HEK293 (cell line): ENCODE results near the gene TTC9B.

Experiments used
- CTCF ChIA-PET: fragments of 350-600 bp; formaldehyde crosslinking; extraction: SDS; loops from one replicate; lab custom pipeline; 2021; ENCODE audit warnings: antibody characterized with exemption; lab: Yijun Ruan, JAX
- POLR2A ChIA-PET: fragments of 300-600 bp; formaldehyde crosslinking; extraction: SDS; loops from one replicate; lab custom pipeline; 2020; ENCODE audit warnings: antibody characterized with exemption, inconsistent platforms; lab: Yijun Ruan, JAX
- H3K27ac ChIP-seq: fragments of 200-500 bp; sonication (Bioruptor generic); 2 replicates; pipeline ENCODE4 v1.5.1; 2014; ENCODE audit warnings: low read depth, low read length, control low read depth, inconsistent platforms; ENCODE audit errors: extremely low read depth
- H3K36me3 ChIP-seq, 2 experiments: fragments of 200-500 bp in 1 of 2; sonication (Bioruptor generic) in 1 of 2; 1 replicate in 1 of 2; 2 replicates in 1 of 2; pipeline ENCODE4 v1.5.1; 2014 to 2017; ENCODE audit warnings: inconsistent platforms in 2 of 2, low read length in 2 of 2; ENCODE audit not compliant: control insufficient read depth in 2 of 2, insufficient read depth in 1 of 2
- H3K4me1 ChIP-seq: fragments of 200-500 bp; sonication (Bioruptor generic); 2 replicates; pipeline ENCODE4 v1.5.1; 2014; ENCODE audit warnings: mild to moderate bottlenecking, low read length, inconsistent platforms; ENCODE audit not compliant: control insufficient read depth, insufficient read depth
- H3K4me3 ChIP-seq: 2 replicates; pipeline ENCODE4 v1.5.1; 2011; ENCODE audit warnings: low read depth, mild to moderate bottlenecking, control low read depth, low read length, moderate library complexity
- H3K9me3 ChIP-seq: fragments of 200-500 bp; sonication (Bioruptor generic); 2 replicates; pipeline ENCODE4 v1.5.1; 2014; ENCODE audit warnings: low read depth, low read length, inconsistent platforms; ENCODE audit not compliant: control insufficient read depth, insufficient read depth
- BCL11B ChIP-seq: fragments of 450-650 bp; formaldehyde crosslinking; IDR thresholded peaks from 2 replicates; pipeline ENCODE4 v1.5.1; 2016; ENCODE audit warnings: low read depth, missing biosample characterization, missing genetic modification characterization
- IKZF3 ChIP-seq: fragments of 450-650 bp; IDR thresholded peaks from 2 replicates; pipeline ENCODE4 v1.5.0; 2018; ENCODE audit warnings: missing biosample characterization, mild to moderate bottlenecking, missing genetic modification characterization, moderate library complexity
- PRDM4 ChIP-seq: fragments of 450-650 bp; formaldehyde crosslinking; IDR thresholded peaks from 2 replicates; pipeline ENCODE4 v1.5.1; 2017; ENCODE audit warnings: missing biosample characterization, missing genetic modification characterization
- SCRT1 ChIP-seq: fragments of 450-650 bp; formaldehyde crosslinking; IDR thresholded peaks from 2 replicates; pipeline ENCODE4 v1.5.1; 2016; ENCODE audit warnings: missing biosample characterization, missing genetic modification characterization, borderline replicate concordance
- SCRT2 ChIP-seq: fragments of 450-650 bp; formaldehyde crosslinking; IDR thresholded peaks from 2 replicates; pipeline ENCODE4 v1.5.1; 2016; ENCODE audit warnings: missing biosample characterization, missing genetic modification characterization
- SP7 ChIP-seq: fragments of 450-650 bp; formaldehyde crosslinking; IDR thresholded peaks from 2 replicates; pipeline ENCODE4 v1.5.1; 2016; ENCODE audit warnings: missing biosample characterization, missing genetic modification characterization
- ZBTB48 ChIP-seq: fragments of 450-650 bp; formaldehyde crosslinking; IDR thresholded peaks from 2 replicates; pipeline ENCODE4 v1.5.1; 2016; ENCODE audit warnings: missing biosample characterization, missing genetic modification characterization
- ZFHX2 ChIP-seq: fragments of 450-650 bp; formaldehyde crosslinking; conservative IDR thresholded peaks from 2 replicates; pipeline ENCODE4 v1.5.1; 2016; ENCODE audit warnings: missing biosample characterization, missing genetic modification characterization
- ZFP37 ChIP-seq: fragments of 450-650 bp; formaldehyde crosslinking; IDR thresholded peaks from 2 replicates; pipeline ENCODE4 v1.5.1; 2016; ENCODE audit warnings: missing biosample characterization, missing genetic modification characterization
- ZNF114 ChIP-seq: fragments of 450-650 bp; formaldehyde crosslinking; IDR thresholded peaks from 2 replicates; pipeline ENCODE4 v1.5.0; 2017; ENCODE audit warnings: missing biosample characterization, missing genetic modification characterization
- ZNF157 ChIP-seq: fragments of 450-650 bp; formaldehyde crosslinking; IDR thresholded peaks from 2 replicates; pipeline ENCODE4 v1.5.1; 2016; ENCODE audit warnings: missing biosample characterization, missing genetic modification characterization
- ZNF184 ChIP-seq: fragments of 450-650 bp; IDR thresholded peaks from 2 replicates; pipeline ENCODE4 v1.5.1; 2018; ENCODE audit warnings: missing biosample characterization, mild to moderate bottlenecking, missing genetic modification characterization
- ZNF223 ChIP-seq: fragments of 450-650 bp; formaldehyde crosslinking; IDR thresholded peaks from 2 replicates; pipeline ENCODE4 v1.5.1; 2016; ENCODE audit warnings: missing biosample characterization, missing genetic modification characterization
- ZNF266 ChIP-seq: fragments of 450-650 bp; formaldehyde crosslinking; IDR thresholded peaks from 2 replicates; pipeline ENCODE4 v1.5.1; 2016; ENCODE audit warnings: missing biosample characterization, missing genetic modification characterization, low read depth
- ZNF548 ChIP-seq: fragments of 450-650 bp; formaldehyde crosslinking; IDR thresholded peaks from 2 replicates; pipeline ENCODE4 v1.5.1; 2016; ENCODE audit warnings: missing biosample characterization, missing genetic modification characterization
- ZNF549 ChIP-seq: fragments of 450-650 bp; IDR thresholded peaks from 2 replicates; pipeline ENCODE4 v1.5.1; 2018; ENCODE audit warnings: missing biosample characterization, missing genetic modification characterization, mild to moderate bottlenecking, inconsistent platforms, moderate library complexity
- ZNF571 ChIP-seq: fragments of 450-650 bp; formaldehyde crosslinking; IDR thresholded peaks from 2 replicates; pipeline ENCODE4 v1.5.0; 2017; ENCODE audit warnings: missing biosample characterization, missing genetic modification characterization
- ZNF621 ChIP-seq: fragments of 450-650 bp; formaldehyde crosslinking; IDR thresholded peaks from 2 replicates; pipeline ENCODE4 v1.5.1; 2017; ENCODE audit warnings: missing biosample characterization, missing genetic modification characterization
- ZNF658 ChIP-seq: fragments of 450-650 bp; formaldehyde crosslinking; IDR thresholded peaks from 2 replicates; pipeline ENCODE4; 2016; ENCODE audit warnings: missing biosample characterization, missing genetic modification characterization
- ZNF785 ChIP-seq: fragments of 450-650 bp; formaldehyde crosslinking; IDR thresholded peaks from 2 replicates; pipeline ENCODE4 v1.5.1; 2016; ENCODE audit warnings: missing biosample characterization, missing genetic modification characterization
- TF ChIP-seq, protein P1 (sequence below): fragments of 450-650 bp; formaldehyde crosslinking; IDR thresholded peaks from 2 replicates; pipeline ENCODE4 v1.5.0; 2017; ENCODE audit warnings: missing biosample characterization, missing genetic modification characterization, borderline replicate concordance
- TF ChIP-seq, protein P2 (sequence below): fragments of 450-650 bp; formaldehyde crosslinking; IDR thresholded peaks from 2 replicates; pipeline ENCODE4; 2016; ENCODE audit warnings: missing biosample characterization, missing genetic modification characterization
- TF ChIP-seq, protein P3 (sequence below): fragments of 450-650 bp; formaldehyde crosslinking; IDR thresholded peaks from 2 replicates; pipeline ENCODE4 v1.5.1; 2016; ENCODE audit warnings: missing biosample characterization, missing genetic modification characterization
- TF ChIP-seq, protein P4 (sequence below): fragments of 450-650 bp; formaldehyde crosslinking; IDR thresholded peaks from 2 replicates; pipeline ENCODE4 v1.5.1; 2017; ENCODE audit warnings: missing biosample characterization, missing genetic modification characterization

TTC9B gene

GRCh38 chr19:40228863-40229262, 10.7 kb upstream of the TTC9B start (continued):
- TF ChIP-seq, protein P1, sequence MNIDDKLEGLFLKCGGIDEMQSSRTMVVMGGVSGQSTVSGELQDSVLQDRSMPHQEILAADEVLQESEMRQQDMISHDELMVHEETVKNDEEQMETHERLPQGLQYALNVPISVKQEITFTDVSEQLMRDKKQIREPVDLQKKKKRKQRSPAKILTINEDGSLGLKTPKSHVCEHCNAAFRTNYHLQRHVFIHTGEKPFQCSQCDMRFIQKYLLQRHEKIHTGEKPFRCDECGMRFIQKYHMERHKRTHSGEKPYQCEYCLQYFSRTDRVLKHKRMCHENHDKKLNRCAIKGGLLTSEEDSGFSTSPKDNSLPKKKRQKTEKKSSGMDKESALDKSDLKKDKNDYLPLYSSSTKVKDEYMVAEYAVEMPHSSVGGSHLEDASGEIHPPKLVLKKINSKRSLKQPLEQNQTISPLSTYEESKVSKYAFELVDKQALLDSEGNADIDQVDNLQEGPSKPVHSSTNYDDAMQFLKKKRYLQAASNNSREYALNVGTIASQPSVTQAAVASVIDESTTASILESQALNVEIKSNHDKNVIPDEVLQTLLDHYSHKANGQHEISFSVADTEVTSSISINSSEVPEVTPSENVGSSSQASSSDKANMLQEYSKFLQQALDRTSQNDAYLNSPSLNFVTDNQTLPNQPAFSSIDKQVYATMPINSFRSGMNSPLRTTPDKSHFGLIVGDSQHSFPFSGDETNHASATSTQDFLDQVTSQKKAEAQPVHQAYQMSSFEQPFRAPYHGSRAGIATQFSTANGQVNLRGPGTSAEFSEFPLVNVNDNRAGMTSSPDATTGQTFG, result no peak
- TF ChIP-seq ZNF549 (tag by site-specific recombination) (no peak), ZFHX2 (tag by site-specific recombination) (no peak), ZNF114 (no peak), SP7 (tag by site-specific recombination) (no peak), SCRT1 (peak; percentile 82), IKZF3 (tag by site-specific recombination) (no peak), PRDM4 (tag by site-specific recombination) (0 out of 2 replicates have a peak, but pooled peaks have one; percentile 31), SCRT2 (peak; percentile 89)
- TF ChIP-seq, protein P2, sequence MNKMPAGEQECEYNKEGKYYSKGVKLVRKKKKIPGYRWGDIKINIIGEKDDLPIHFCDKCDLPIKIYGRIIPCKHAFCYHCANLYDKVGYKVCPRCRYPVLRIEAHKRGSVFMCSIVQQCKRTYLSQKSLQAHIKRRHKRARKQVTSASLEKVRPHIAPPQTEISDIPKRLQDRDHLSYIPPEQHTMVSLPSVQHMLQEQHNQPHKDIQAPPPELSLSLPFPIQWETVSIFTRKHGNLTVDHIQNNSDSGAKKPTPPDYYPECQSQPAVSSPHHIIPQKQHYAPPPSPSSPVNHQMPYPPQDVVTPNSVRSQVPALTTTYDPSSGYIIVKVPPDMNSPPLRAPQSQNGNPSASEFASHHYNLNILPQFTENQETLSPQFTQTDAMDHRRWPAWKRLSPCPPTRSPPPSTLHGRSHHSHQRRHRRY (tag by site-specific recombination), result no peak
- TF ChIP-seq, protein P3, sequence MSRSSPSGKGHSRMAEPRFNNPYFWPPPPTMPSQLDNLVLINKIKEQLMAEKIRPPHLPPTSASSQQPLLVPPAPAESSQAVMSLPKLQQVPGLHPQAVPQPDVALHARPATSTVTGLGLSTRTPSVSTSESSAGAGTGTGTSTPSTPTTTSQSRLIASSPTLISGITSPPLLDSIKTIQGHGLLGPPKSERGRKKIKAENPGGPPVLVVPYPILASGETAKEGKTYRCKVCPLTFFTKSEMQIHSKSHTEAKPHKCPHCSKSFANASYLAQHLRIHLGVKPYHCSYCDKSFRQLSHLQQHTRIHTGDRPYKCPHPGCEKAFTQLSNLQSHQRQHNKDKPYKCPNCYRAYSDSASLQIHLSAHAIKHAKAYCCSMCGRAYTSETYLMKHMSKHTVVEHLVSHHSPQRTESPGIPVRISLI, result peak; percentile 67; the same call in 1 of the 2 replicates

GRCh38 chr19:40228346-40228745, 10.2 kb upstream of the TTC9B start:
- TF ChIP-seq BCL11B (tag by site-specific recombination) (no peak), ZFHX2 (tag by site-specific recombination) (no peak), ZNF571 (no peak)
- Histone ChIP-seq H3K4me1 (peaks cover 11% of the 10 kb centered on the region), H3K4me3 (no peak overlapping the region), H3K36me3 (peaks cover 5 to 7% of the 10 kb centered on the region in 2 experiments; a peak in 2 of 3 replicates), H3K9me3 (no peaks in the 10 kb centered on the region), H3K27ac (no peak overlapping the region)
- ChIA-PET CTCF (interaction anchor here (0.6 to 1.8 kb wide), 8 partner anchors 8 to 374 kb away, joined by 3 to 10 read pairs (median 5); no protein-coding TSS in a partner anchor), POLR2A (interaction anchor here (0.6 kb wide), 1 partner anchor 53 kb away, joined by 3 read pairs; no protein-coding TSS in a partner anchor)

DNA sequence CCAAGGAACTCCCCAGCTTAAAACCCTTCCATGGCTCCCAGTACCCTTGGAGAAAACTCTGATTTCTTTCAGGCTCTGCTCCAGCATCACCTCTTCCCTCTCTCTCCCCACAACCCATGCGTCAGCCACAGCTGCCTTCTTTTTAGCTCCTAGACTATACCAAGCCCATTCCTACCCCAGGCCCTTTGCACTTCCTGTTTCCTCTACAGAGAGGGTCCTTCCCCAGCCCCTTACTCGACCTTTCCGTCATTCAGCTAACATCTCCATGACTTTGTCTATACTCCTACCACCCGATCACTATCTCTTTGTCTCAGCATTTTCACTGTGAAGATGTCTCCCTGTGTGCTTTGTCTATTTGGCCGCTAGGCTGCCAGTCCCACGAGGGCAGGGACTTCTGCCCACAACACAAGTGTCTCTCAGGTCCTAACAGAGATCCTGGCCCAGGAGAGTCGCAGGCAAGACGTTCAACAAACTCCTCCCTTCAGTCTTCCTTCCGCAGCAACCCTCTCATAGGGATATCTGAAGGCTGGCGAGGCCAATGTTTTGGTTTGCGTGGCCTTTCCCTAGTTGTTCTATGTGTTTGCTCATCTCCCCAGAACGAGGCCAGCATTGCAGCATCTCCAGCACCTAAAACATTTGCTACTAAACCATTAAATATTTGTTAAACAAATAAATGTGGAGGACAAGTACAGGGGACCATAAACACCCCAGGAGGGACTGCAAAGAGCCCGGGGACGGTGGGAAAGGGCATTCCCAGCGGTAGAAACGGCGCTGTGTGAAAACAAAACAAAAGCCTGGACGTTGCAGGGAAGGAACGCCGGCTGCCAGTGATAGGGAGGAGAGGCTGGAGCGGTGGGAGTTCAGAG, 7.5 kb upstream of the TTC9B start:
- peaks cover 4% of the 10 kb centered on the region for H3K4me1 ChIP-seq
- no peak overlapping the region for H3K4me3 ChIP-seq
- CTCF ChIA-PET, result interaction anchor here (0.7 to 1.2 kb wide), 3 partner anchors 55 to 86 kb away, joined by 3 to 7 read pairs (median 3); no protein-coding TSS in a partner anchor
- POLR2A ChIA-PET, result no interaction called here
- H3K27ac ChIP-seq, result no peak overlapping the region
- peaks cover 0 to 1% of the 10 kb centered on the region in 2 experiments; a peak in 1 of 3 replicates for H3K36me3 ChIP-seq
- peaks cover 3% of the 10 kb centered on the region for H3K9me3 ChIP-seq
- TF ChIP-seq ZNF621 (no peak), ZNF548 (tag by site-specific recombination) (no peak), ZNF223 (tag by site-specific recombination) (no peak), SCRT2 (no peak), ZNF184 (tag by site-specific recombination) (no peak), SCRT1 (no peak), ZBTB48 (tag by site-specific recombination) (0 out of 2 replicates have a peak, but pooled peaks have one; percentile 7), ZFP37 (tag by site-specific recombination) (no peak), ZNF785 (tag by site-specific recombination) (no peak), ZNF658 (no peak), ZNF157 (tag by site-specific recombination) (no peak), ZNF266 (no peak)
- TF ChIP-seq, protein P4, sequence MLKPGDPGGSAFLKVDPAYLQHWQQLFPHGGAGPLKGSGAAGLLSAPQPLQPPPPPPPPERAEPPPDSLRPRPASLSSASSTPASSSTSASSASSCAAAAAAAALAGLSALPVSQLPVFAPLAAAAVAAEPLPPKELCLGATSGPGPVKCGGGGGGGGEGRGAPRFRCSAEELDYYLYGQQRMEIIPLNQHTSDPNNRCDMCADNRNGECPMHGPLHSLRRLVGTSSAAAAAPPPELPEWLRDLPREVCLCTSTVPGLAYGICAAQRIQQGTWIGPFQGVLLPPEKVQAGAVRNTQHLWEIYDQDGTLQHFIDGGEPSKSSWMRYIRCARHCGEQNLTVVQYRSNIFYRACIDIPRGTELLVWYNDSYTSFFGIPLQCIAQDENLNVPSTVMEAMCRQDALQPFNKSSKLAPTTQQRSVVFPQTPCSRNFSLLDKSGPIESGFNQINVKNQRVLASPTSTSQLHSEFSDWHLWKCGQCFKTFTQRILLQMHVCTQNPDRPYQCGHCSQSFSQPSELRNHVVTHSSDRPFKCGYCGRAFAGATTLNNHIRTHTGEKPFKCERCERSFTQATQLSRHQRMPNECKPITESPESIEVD (tag by site-specific recombination), result no peak
